Gastrocnemius medialis (tissue), 4 donors: Measurements from ENCODE around the gene MEF2A. TPM values are rescaled to one million over a fixed set of nuclear protein-coding genes. Genes with fewer than 3 reads are reported as not detected.

ENCODE experiments used
- ATAC-seq, 2 donors: fragments of 150-250 bp; one replicate each; pipeline ENCODE4 v1.9.1; 2016
- DNase-seq, 2 donors: peaks; one replicate each; pipeline ENCODE4 v3.0.0-alpha.2; 2019
- H3K27ac ChIP-seq, 4 donors: fragments of 200-600 bp; sonication (generic); 1 replicate in 1 of 4; 2 replicates in 3 of 4; pipeline ENCODE4 v1.5.1; 2016 to 2018; ENCODE audit warnings: mild to moderate bottlenecking in 2 of 4, moderate library complexity in 1 of 4
- H3K27me3 ChIP-seq, 3 donors: fragments of 200-600 bp; sonication (generic) in 2 of 3; 1 replicate in 1 of 3; 2 replicates in 2 of 3; pipeline versions ENCODE4 v1.5.1 to v1.6.0; 2016 to 2019; ENCODE audit warnings: mild to moderate bottlenecking in 1 of 3, moderate library complexity in 1 of 3
- H3K36me3 ChIP-seq, 2 donors: fragments of 200-600 bp; sonication (generic) in 1 of 2; one replicate each; pipeline ENCODE4 v1.5.1; 2017 to 2018
- H3K4me1 ChIP-seq, 2 donors: fragments of 200-600 bp; sonication (generic) in 1 of 2; one replicate each; pipeline ENCODE4 v1.5.1; 2016 to 2017; ENCODE audit warnings: mild to moderate bottlenecking in 2 of 2
- H3K4me3 ChIP-seq, 4 donors: fragments of 200-600 bp; sonication (generic) in 3 of 4; 1 replicate in 1 of 4; 2 replicates in 3 of 4; pipeline ENCODE4 v1.5.1; 2016 to 2019; ENCODE audit warnings: mild to moderate bottlenecking in 2 of 4
- H3K9me3 ChIP-seq, 3 donors: fragments of 200-600 bp; sonication (generic) in 2 of 3; 1 replicate in 1 of 3; 2 replicates in 2 of 3; pipeline ENCODE4 v1.5.1; 2016 to 2019
- POLR2A ChIP-seq, 2 donors: fragments of 450-650 bp; IDR thresholded peaks; one replicate each; pipeline ENCODE4 v1.6.1; 2017; ENCODE audit warnings: antibody characterized with exemption in 2 of 2, mild to moderate bottlenecking in 2 of 2, moderate library complexity in 2 of 2
- in situ Hi-C, 4 donors: fragments of 200-750 bp; cut with MboI; loops; one replicate each; pipeline versions ENCODE4 v1.15.0 to v1.8.0; 2017; ENCODE audit warnings: low sequenced_read_pairs in 4 of 4
- intact Hi-C: fragments of 100-400 bp; cut with DNase I; formaldehyde crosslinking; loops from one replicate; pipeline ENCODE4 v1.15.1; 2023; ENCODE audit warnings: low total_unique reads
- total RNA-seq, 4 donors: library from RNA; depleted of rRNA; stranded (reverse); fragments of >200 nt; gene quantifications; one replicate each; pipeline versions ENCODE4 v1.1.0 to v1.2.3, GENCODE V29; 2016
- TF ChIP-seq, protein P1 (sequence below), 5 experiments: fragments of 450-650 bp in 3 of 5; fragments of 200-600 bp in 2 of 5; sonication (generic) in 2 of 5; IDR thresholded peaks in 4 of 5; conservative IDR thresholded peaks in 1 of 5; 1 replicate in 4 of 5; 2 replicates in 1 of 5; pipeline ENCODE4 v1.5.1; 2016 to 2019; ENCODE audit warnings: antibody characterized with exemption in 5 of 5, mild to moderate bottlenecking in 3 of 5, moderate library complexity in 3 of 5

Gene MEF2A
- total RNA-seq, 4 donors from 2014 or later: 66.9 to 128 (median 107) TPM

DNA sequence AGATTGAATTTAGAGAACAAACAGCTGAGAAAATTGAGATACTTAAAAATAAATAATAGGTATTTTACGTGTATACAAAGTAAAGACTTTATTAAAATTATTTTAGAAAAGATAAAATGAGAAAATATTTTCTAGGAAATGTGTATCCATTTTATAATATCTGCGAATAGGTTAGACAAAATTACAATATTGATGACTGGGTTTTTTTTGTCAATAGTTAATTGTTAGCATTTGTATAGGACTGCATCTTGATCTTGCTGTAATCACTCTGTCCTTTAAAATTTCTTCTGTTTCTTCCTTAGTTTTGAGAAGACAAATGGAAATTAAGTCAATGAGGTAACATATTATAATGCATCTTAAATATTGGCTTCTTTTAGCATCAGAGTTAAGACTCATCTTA is 50.3 kb downstream of the MEF2A start:
- Histone ChIP-seq H3K27ac (peak overlapping the region in 1 of 4 donors; percentile 70), H3K36me3 (no peaks in the 10 kb centered on the region), H3K9me3 (no peaks in the 10 kb centered on the region), H3K4me3 (no peak overlapping the region), H3K4me1 (peaks cover 90 to 95% of the 10 kb centered on the region in 2 donors), H3K27me3 (no peaks in the 10 kb centered on the region)
- TF ChIP-seq, protein P1, sequence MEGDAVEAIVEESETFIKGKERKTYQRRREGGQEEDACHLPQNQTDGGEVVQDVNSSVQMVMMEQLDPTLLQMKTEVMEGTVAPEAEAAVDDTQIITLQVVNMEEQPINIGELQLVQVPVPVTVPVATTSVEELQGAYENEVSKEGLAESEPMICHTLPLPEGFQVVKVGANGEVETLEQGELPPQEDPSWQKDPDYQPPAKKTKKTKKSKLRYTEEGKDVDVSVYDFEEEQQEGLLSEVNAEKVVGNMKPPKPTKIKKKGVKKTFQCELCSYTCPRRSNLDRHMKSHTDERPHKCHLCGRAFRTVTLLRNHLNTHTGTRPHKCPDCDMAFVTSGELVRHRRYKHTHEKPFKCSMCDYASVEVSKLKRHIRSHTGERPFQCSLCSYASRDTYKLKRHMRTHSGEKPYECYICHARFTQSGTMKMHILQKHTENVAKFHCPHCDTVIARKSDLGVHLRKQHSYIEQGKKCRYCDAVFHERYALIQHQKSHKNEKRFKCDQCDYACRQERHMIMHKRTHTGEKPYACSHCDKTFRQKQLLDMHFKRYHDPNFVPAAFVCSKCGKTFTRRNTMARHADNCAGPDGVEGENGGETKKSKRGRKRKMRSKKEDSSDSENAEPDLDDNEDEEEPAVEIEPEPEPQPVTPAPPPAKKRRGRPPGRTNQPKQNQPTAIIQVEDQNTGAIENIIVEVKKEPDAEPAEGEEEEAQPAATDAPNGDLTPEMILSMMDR (IDR thresholded peaks at IDR 0.05 in 4 of 5, conservative IDR thresholded peaks at IDR 0.05 in 1 of 5): no peak
- no peak for TF ChIP-seq POLR2A (IDR thresholded peaks at IDR 0.05)
- DNase-seq (no peak), ATAC-seq (no peak)
- intact Hi-C loops (no loop called here), in situ Hi-C loops (no loop called here)

DNA sequence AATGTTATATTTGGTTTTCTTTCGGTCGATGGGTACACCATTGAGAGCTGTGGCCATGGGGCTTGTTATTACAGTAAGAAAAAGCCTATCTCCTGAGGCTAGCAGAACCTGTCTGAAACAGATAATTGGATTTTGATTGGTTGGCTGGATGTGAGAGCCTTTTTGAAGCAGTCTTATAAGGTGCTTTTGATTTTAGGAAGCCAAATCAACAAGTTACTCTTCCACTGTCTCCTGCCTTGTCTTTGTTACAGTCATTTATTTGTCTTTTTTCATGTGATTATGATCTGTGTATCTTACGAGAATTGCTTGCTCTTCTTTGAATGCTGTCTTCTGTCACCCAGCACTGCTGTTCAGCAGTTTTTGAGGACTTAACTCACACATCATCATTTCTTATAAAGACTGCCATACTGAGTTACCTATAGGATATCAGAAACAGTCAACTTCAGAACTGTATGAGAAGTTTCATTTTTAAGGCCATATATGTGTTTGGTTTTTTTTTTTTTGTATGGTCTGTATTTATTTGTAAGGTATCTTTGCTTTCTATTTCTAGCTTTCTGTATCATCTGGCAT is 51.1 kb downstream of the MEF2A start:
- peaks cover 90 to 93% of the 10 kb centered on the region in 2 donors for H3K4me1 ChIP-seq
- no peaks in the 10 kb centered on the region for H3K27me3 ChIP-seq
- intact Hi-C loops: no loop called here
- H3K4me3 ChIP-seq: no peak overlapping the region
- TF ChIP-seq, protein P1 (IDR thresholded peaks at IDR 0.05 in 4 of 5, conservative IDR thresholded peaks at IDR 0.05 in 1 of 5): no peak
- no peak for TF ChIP-seq POLR2A (IDR thresholded peaks at IDR 0.05)
- DNase-seq (no peak), ATAC-seq (no peak)
- no peaks in the 10 kb centered on the region for H3K9me3 ChIP-seq
- in situ Hi-C loops: no loop called here
- peak overlapping the region in 3 of 4 donors; percentile 62 to 70 (median 67) for H3K27ac ChIP-seq
- H3K36me3 ChIP-seq: no peaks in the 10 kb centered on the region

DNA sequence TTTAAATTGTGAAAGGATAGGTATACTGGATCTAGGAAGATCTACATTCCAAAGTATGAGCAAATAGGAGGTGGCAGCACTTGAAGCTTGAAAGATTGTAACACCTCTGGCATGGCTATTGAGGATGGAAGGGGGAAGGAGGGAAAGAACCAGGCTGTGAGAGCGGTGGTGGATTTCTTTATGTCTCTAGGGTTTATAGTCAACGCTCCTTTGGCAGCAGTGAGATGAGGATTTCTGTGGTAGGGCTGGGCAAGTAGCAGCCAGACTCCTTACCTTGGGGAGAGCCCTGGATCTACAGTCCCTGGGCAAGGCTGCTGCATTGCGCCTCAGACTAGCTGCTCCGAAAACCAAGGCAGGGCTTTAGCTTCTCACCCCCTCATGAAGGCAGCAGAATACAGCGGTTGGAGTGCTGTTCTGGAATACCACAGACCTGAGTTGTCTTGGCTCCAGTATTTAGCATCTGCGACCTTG is 53.2 kb downstream of the MEF2A start:
- H3K36me3 ChIP-seq: no peaks in the 10 kb centered on the region
- DNase-seq (no peak), ATAC-seq (peak; percentile 53 to 71)
- H3K27ac ChIP-seq: peak overlapping the region; percentile 63 to 70 (median 66)
- intact Hi-C loops (no loop called here), in situ Hi-C loops (no loop called here)
- H3K4me1 ChIP-seq: peaks cover 74 to 83% of the 10 kb centered on the region in 2 donors
- no peak for TF ChIP-seq POLR2A (IDR thresholded peaks at IDR 0.05)
- TF ChIP-seq, protein P1 (IDR thresholded peaks at IDR 0.05 in 4 of 5, conservative IDR thresholded peaks at IDR 0.05 in 1 of 5): no peak
- no peaks in the 10 kb centered on the region for H3K9me3 ChIP-seq
- H3K27me3 ChIP-seq: no peaks in the 10 kb centered on the region
- peak overlapping the region in 1 of 4 donors; percentile 3 for H3K4me3 ChIP-seq

- no peak for TF ChIP-seq POLR2A (IDR thresholded peaks at IDR 0.05)
- TF ChIP-seq, protein P1 (IDR thresholded peaks at IDR 0.05 in 4 of 5, conservative IDR thresholded peaks at IDR 0.05 in 1 of 5): no peak
- Histone ChIP-seq H3K4me1 (peaks cover 66 to 75% of the 10 kb centered on the region in 2 donors), H3K4me3 (no peak overlapping the region), H3K27me3 (no peaks in the 10 kb centered on the region), H3K27ac (peak overlapping the region; percentile 63 to 70 (median 66)), H3K9me3 (no peaks in the 10 kb centered on the region), H3K36me3 (no peaks in the 10 kb centered on the region)
- ATAC-seq: peak; percentile 39 to 66
- no peak for DNase-seq
- in situ Hi-C loops (no loop called here), intact Hi-C loops (no loop called here)
These were observed 53.9 kb downstream of the MEF2A start for GRCh38 chr15:99619712-99620111.
